Panc1 (cell line): ENCODE data around the gene GNAQ. TPM values are rescaled to one million over a fixed set of nuclear protein-coding genes. Genes with fewer than 3 reads are reported as not detected.

ENCODE experiments used
- ATAC-seq: fragments of 200-7000 bp; cut with Tn5 transposase; 2 replicates; pipeline ENCODE4 v1.9.1; 2020; ENCODE audit warnings: mild to moderate bottlenecking, moderate library complexity
- BruUV-seq: library from RNA; stranded (reverse); fragments of 400-500 nt; replicated peaks from 2 replicates; lab custom pipeline; 2021; lab: Mats Ljungman, UMichigan
- CTCF ChIA-PET: fragments of 300-600 bp; sonication (Branson Sonifier 250); formaldehyde crosslinking; loops from one replicate; lab custom pipeline; 2022; ENCODE audit warnings: antibody characterized with exemption; lab: Charles Lee
- POLR2A ChIA-PET: fragments of 300-600 bp; sonication (Branson Sonifier 250); formaldehyde crosslinking; loops from one replicate; lab custom pipeline; 2022; ENCODE audit warnings: antibody characterized with exemption; lab: Charles Lee
- DNase-seq: peaks from one replicate; pipeline ENCODE4 v3.0.0-alpha.2; 2010; ENCODE audit warnings: low read depth, low spot score
- H3K27ac ChIP-seq: 2 replicates; pipeline ENCODE4 v1.5.1; 2011; ENCODE audit warnings: mild to moderate bottlenecking, low read length, inconsistent platforms
- H3K27me3 ChIP-seq: fragments of 200-500 bp; sonication (Bioruptor generic); 2 replicates; pipeline ENCODE4 v1.6.0; 2014; ENCODE audit warnings: low read length, inconsistent platforms; ENCODE audit not compliant: control insufficient read depth, insufficient read depth
- H3K36me3 ChIP-seq: fragments of 200-500 bp; sonication (Bioruptor generic); 2 replicates; pipeline ENCODE4 v1.5.1; 2014; ENCODE audit warnings: inconsistent platforms, mild to moderate bottlenecking, low read length, moderate library complexity; ENCODE audit not compliant: control insufficient read depth, insufficient read depth
- H3K4me1 ChIP-seq: 2 replicates; pipeline ENCODE4 v1.5.1; 2011; ENCODE audit warnings: inconsistent platforms, mild to moderate bottlenecking, low read length, moderate library complexity; ENCODE audit not compliant: control insufficient read depth, insufficient read depth
- H3K4me3 ChIP-seq, 2 experiments: 2 replicates each; pipeline ENCODE4 v1.5.1; 2011 to 2012; ENCODE audit warnings: low read depth in 2 of 2, low read length in 2 of 2, mild to moderate bottlenecking in 2 of 2, inconsistent platforms in 1 of 2, moderate library complexity in 1 of 2
- H3K9me3 ChIP-seq: fragments of 200-500 bp; sonication (Bioruptor generic); 2 replicates; pipeline ENCODE4 v1.5.1; 2014; ENCODE audit warnings: low read depth, mild to moderate bottlenecking, inconsistent platforms, low read length, moderate library complexity; ENCODE audit not compliant: control insufficient read depth, insufficient read depth
- CTCF ChIP-seq: fragments of 450-650 bp; IDR thresholded peaks from 2 replicates; pipeline ENCODE4 v1.5.1; 2017; ENCODE audit warnings: mild to moderate bottlenecking
- POLR2AphosphoS5 ChIP-seq: IDR thresholded peaks from 2 replicates; pipeline ENCODE4 v1.6.1; 2012; ENCODE audit warnings: mild to moderate bottlenecking, low read depth, low read length, moderate library complexity
- REST ChIP-seq, 2 experiments: IDR thresholded peaks; 2 replicates each; pipeline ENCODE4 v1.6.1; 2011 to 2012; ENCODE audit warnings: low read depth in 2 of 2, control low read depth in 1 of 2, low read length in 1 of 2, mild to moderate bottlenecking in 1 of 2, moderate library complexity in 1 of 2; ENCODE audit not compliant: insufficient read depth in 1 of 2
- SIN3A ChIP-seq: IDR thresholded peaks from 2 replicates; pipeline ENCODE4 v1.6.1; 2012; ENCODE audit warnings: low read depth, mild to moderate bottlenecking, low read length, moderate library complexity, borderline replicate concordance; ENCODE audit not compliant: insufficient read depth
- TCF7L2 ChIP-seq: IDR thresholded peaks from 2 replicates; pipeline ENCODE4 v1.6.1; 2011; ENCODE audit warnings: mild to moderate bottlenecking, low read depth, low read length, inconsistent platforms
- in situ Hi-C: cut with HindIII; loops from 2 replicates; pipeline ENCODE4 v1.10.0; 2016; ENCODE audit warnings: low sequenced_read_pairs, low pct_unique_long_range_greater_than_20kb
- intact Hi-C: fragments of 100-400 bp; cut with micrococcal nuclease; formaldehyde crosslinking; loops from one replicate; pipeline ENCODE4 v1.10.0; 2022; ENCODE audit not compliant: unreplicated experiment
- total RNA-seq: library from RNA; stranded (reverse); gene quantifications from one replicate; pipeline ENCODE4 v1.2.1, GENCODE V29; 2021; ENCODE audit not compliant: unreplicated experiment

The GNAQ gene
- total RNA-seq, 1 experiment from 2014 or later, result 34.5 TPM

GRCh38 chr9:77726814-77727213 lies 304.8 kb downstream of the GNAQ start:
- no peaks in the 10 kb centered on the region for H3K9me3 ChIP-seq
- no peak for TF ChIP-seq TCF7L2
- DNase-seq (no peak), ATAC-seq (no peak)
- in situ Hi-C loops, result no loop called here
- BruUV-seq, result no TSS peak
- no peaks in the 10 kb centered on the region for H3K4me1 ChIP-seq
- intact Hi-C loops, result no loop called here
- ChIA-PET CTCF (no interaction called here), POLR2A (no interaction called here)
- no peaks in the 10 kb centered on the region for H3K27me3 ChIP-seq
- no peaks in the 10 kb centered on the region; the same call in 1 of the 2 replicates for H3K36me3 ChIP-seq
- H3K4me3 ChIP-seq, result no peak overlapping the region
- no peak overlapping the region for H3K27ac ChIP-seq

- in situ Hi-C loops, result no loop called here
- BruUV-seq, result no TSS peak
- no peak for DNase-seq
These were observed 305.3 kb downstream of the GNAQ start for GRCh38 chr9:77726289-77726688.

More at GRCh38 chr9:77726289-77726688, 305.3 kb downstream of the GNAQ start:
- no peak for ATAC-seq
- ChIA-PET CTCF (no interaction called here), POLR2A (no interaction called here)
- intact Hi-C loops, result no loop called here
- H3K36me3 ChIP-seq, result no peaks in the 10 kb centered on the region; the same call in 1 of the 2 replicates
- no peak overlapping the region for H3K4me3 ChIP-seq
- no peak overlapping the region for H3K27ac ChIP-seq
- no peak for TF ChIP-seq REST (IDR thresholded peaks at IDR 0.05; ENCODE audit: insufficient read depth in 1 of 2, low read depth in 2 of 2, low read length in 1 of 2)
- no peak for TF ChIP-seq CTCF
- TF ChIP-seq TCF7L2, result no peak
- TF ChIP-seq SIN3A, result no peak
- TF ChIP-seq POLR2AphosphoS5, result no peak
- no peaks in the 10 kb centered on the region for H3K27me3 ChIP-seq
- H3K9me3 ChIP-seq, result no peaks in the 10 kb centered on the region
- no peaks in the 10 kb centered on the region for H3K4me1 ChIP-seq
